ENCODE data around the gene ELP4.

ELP4 gene

DNA sequence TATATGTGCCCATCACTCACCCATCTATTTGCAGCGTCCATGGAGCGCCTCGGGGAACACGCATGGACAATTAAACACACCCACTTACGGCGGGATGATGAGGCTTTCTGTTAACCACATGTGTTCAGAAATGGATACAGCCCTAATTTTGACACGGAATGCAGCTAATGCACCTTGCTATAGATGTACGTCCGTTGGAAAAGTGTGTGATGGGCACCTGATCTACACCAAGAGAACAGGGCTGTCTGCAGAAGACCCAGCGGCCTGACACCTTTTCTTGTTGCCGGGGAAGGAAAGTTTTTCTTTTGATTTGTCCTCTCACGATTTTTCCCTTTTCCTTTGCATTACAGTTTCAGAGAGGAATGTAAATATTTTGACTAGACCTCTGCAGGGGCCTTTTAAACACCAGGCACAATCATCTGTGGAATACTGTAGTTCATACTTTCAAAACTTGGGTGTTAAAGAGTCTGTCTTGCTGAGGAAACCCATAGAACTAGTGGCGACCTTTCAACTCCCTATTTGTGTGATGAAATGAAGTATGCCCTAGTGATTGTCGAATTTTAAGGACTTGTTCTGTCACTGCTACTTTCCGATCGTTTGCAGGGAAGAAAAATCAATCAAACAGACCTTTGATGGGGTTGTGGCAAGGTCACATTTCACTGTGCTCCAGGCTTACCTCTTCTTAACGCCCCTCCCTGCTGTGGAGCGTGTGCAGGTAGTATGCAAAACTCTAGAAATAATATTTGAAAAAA lies 318.1 kb downstream of the ELP4 start:
- DNase-seq: no peak

DNA sequence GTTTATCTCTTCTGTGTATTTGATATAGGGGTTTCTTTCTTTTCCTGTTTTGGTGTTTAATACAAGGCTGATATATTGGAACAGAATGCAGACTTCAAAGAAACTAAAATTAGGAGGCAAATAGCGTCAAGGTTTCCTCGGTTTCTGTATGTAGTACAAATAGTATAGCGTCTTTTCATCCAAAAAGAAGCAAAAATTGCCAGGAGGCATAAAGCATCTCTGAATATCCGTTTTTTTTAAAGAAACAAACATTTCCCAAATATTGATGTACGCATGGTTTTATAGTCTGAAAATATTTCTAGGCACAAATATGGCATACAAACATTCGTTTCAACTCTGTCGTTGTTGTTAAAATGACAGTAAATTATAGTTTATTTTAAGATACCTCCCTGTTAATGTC lies 318.6 kb downstream of the ELP4 start:
- no peak for DNase-seq

DNA sequence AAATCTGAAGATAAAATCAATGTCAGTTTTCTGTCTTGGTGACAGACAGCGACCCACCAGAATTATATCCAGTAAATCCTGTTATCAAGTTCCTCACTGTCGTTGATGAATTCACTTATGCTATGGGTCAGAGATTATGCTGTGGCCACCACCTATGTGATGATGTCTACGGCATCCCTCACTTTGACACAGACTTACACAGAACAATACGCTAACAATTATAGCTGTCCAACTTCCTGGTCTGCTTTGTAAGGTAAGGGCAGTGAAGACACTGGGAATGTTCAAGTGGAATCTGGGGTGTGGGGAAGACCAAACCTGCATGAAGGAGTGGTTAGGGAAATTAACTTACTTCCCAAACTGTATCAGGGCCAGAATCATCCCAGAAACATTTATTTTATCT lies 320.8 kb downstream of the ELP4 start:
- DNase-seq: no peak

DNA sequence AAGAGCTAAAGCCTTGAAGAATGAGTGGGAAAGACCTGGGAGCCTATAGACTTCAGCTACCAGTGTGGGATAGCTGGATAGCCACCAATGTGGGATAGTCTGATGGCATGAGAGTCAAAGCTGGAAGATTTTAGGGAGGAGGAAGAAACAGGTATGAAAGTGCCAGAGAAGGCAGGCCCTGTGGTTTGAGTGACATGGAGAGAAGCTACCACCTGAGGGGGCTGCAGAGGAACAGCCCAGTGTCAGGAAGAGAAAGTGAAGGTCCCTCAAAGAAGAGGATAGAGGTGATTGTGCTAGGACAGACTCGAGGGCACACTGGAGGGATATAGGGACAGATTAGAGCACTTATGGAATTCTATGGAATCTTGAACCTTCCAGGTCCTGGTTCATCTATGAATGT lies 324.7 kb downstream of the ELP4 start:
- DNase-seq: no peak
